ENCODE results near the gene ITPRID2.
"Not testable (repeated sequence)": the region's sequence is repeated elsewhere in the genome, so short reads cannot be mapped to it uniquely, and the experiment has no call there.

The ITPRID2 gene

GRCh38 chr2:181952404-181953226 lies 61.1 kb downstream of the ITPRID2 start:
- DNase-seq, result no peak
- no peak for TF ChIP-seq GATA1 (IDR thresholded peaks at IDR 0.05; ENCODE audit: low read depth, low read length)
- no peak for TF ChIP-seq POLR2A (IDR thresholded peaks at IDR 0.05; ENCODE audit: low read length)

- peak; percentile 83 to 87 for DNase-seq
- TF ChIP-seq GATA1 (IDR thresholded peaks at IDR 0.05; ENCODE audit: low read depth, low read length), result no peak
- TF ChIP-seq POLR2A (IDR thresholded peaks at IDR 0.05; ENCODE audit: low read length), result no peak
Measured at GRCh38 chr2:181953881-181954537, 62.5 kb downstream of the ITPRID2 start.

GRCh38 chr2:181954538-181954883 lies 63.0 kb downstream of the ITPRID2 start:
- DNase-seq, result no peak
- no peak for TF ChIP-seq POLR2A (IDR thresholded peaks at IDR 0.05; ENCODE audit: low read length)
- TF ChIP-seq GATA1 (IDR thresholded peaks at IDR 0.05; ENCODE audit: low read depth, low read length), result no peak

- TF ChIP-seq POLR2A (IDR thresholded peaks at IDR 0.05; ENCODE audit: low read length), result no peak
- no peak for TF ChIP-seq GATA1 (IDR thresholded peaks at IDR 0.05; ENCODE audit: low read depth, low read length)
- DNase-seq, result no peak
Measured at GRCh38 chr2:181955010-181955409, 63.5 kb downstream of the ITPRID2 start.

- not testable (repeated sequence) for DNase-seq
Measured at GRCh38 chr2:181955866-181956265, 64.3 kb downstream of the ITPRID2 start.

GRCh38 chr2:181957668-181958067 lies 66.1 kb downstream of the ITPRID2 start:
- no peak for DNase-seq
- no peak for TF ChIP-seq GATA1 (IDR thresholded peaks at IDR 0.05; ENCODE audit: low read depth, low read length)
- TF ChIP-seq POLR2A (IDR thresholded peaks at IDR 0.05; ENCODE audit: low read length), result no peak

- TF ChIP-seq GATA1 (IDR thresholded peaks at IDR 0.05; ENCODE audit: low read depth, low read length) (no peak), POLR2A (IDR thresholded peaks at IDR 0.05; ENCODE audit: low read length) (no peak)
- DNase-seq, result no peak
Measured at GRCh38 chr2:181958726-181959125, 67.2 kb downstream of the ITPRID2 start.

- TF ChIP-seq GATA1 (IDR thresholded peaks at IDR 0.05; ENCODE audit: low read depth, low read length), result no peak
- TF ChIP-seq POLR2A (IDR thresholded peaks at IDR 0.05; ENCODE audit: low read length), result no peak
- no peak for DNase-seq
Measured at GRCh38 chr2:181959508-181959907, 68.0 kb downstream of the ITPRID2 start.

- DNase-seq, result peak; percentile 7 to 19
Measured at GRCh38 chr2:181961167-181961566, 69.6 kb downstream of the ITPRID2 start.

GRCh38 chr2:181962142-181962541 lies 70.6 kb downstream of the ITPRID2 start:
- TF ChIP-seq GATA1 (IDR thresholded peaks at IDR 0.05; ENCODE audit: low read depth, low read length) (no peak), POLR2A (IDR thresholded peaks at IDR 0.05; ENCODE audit: low read length) (no peak)
- DNase-seq, result no peak

- TF ChIP-seq POLR2A (IDR thresholded peaks at IDR 0.05; ENCODE audit: low read length), result no peak
- TF ChIP-seq GATA1 (IDR thresholded peaks at IDR 0.05; ENCODE audit: low read depth, low read length), result no peak
- peak; percentile 3 to 16 for DNase-seq
Measured at GRCh38 chr2:181970160-181970794, 78.7 kb downstream of the ITPRID2 start.

- no peak for DNase-seq
- TF ChIP-seq POLR2A (IDR thresholded peaks at IDR 0.05; ENCODE audit: low read length), result no peak
- TF ChIP-seq GATA1 (IDR thresholded peaks at IDR 0.05; ENCODE audit: low read depth, low read length), result no peak
Measured at GRCh38 chr2:181971032-181971431, 79.5 kb downstream of the ITPRID2 start.

GRCh38 chr2:181972431-181973170 lies 81.1 kb downstream of the ITPRID2 start:
- TF ChIP-seq POLR2A (IDR thresholded peaks at IDR 0.05; ENCODE audit: low read length), result no peak
- TF ChIP-seq GATA1 (IDR thresholded peaks at IDR 0.05; ENCODE audit: low read depth, low read length), result no peak
- no peak for DNase-seq

- TF ChIP-seq GATA1 (IDR thresholded peaks at IDR 0.05; ENCODE audit: low read depth, low read length) (no peak), POLR2A (IDR thresholded peaks at IDR 0.05; ENCODE audit: low read length) (no peak)
- no peak for DNase-seq
Measured at GRCh38 chr2:181973171-181973783, 81.7 kb downstream of the ITPRID2 start.

Data from erythroblast (primary cell).